ENCODE results near the gene DBT. TPM values are rescaled to one million over a fixed set of nuclear protein-coding genes. Genes with fewer than 3 reads are reported as not detected.
"Not testable (repeated sequence)": the region's sequence is repeated elsewhere in the genome, so short reads cannot be mapped to it uniquely, and the experiment has no call there.

The DBT gene
- total RNA-seq, 2 donors from 2014 or later: 5.2 to 6.3 TPM

- no peaks in the 10 kb centered on the region for H3K27me3 ChIP-seq
- ATAC-seq (no peak), DNase-seq (no peak)
- H3K4me3 ChIP-seq: no peak overlapping the region
- no peak overlapping the region for H3K27ac ChIP-seq
- no peaks in the 10 kb centered on the region for H3K4me1 ChIP-seq
- intact Hi-C loops (cut with DNase I): no loop called here
- WGBS, 2 donors: 96 to 98% methylated on average over 2 of the region's 2 CpGs
- TF ChIP-seq CTCF (IDR thresholded peaks at IDR 0.05): no peak
- no peak for TF ChIP-seq POLR2A (IDR thresholded peaks at IDR 0.05)
- H3K36me3 ChIP-seq (replicated peaks in 1 of 2; ENCODE audit: insufficient read depth in 1 of 2, low read depth in 2 of 2): peaks cover 0 to 10% of the 10 kb centered on the region in 2 donors
- peaks cover 0 to 6% (median 0%) of the 10 kb centered on the region in 3 donors for H3K9me3 ChIP-seq
These were observed 43.3 kb downstream of the DBT start for GRCh38 chr1:100206301-100206700.

DNA sequence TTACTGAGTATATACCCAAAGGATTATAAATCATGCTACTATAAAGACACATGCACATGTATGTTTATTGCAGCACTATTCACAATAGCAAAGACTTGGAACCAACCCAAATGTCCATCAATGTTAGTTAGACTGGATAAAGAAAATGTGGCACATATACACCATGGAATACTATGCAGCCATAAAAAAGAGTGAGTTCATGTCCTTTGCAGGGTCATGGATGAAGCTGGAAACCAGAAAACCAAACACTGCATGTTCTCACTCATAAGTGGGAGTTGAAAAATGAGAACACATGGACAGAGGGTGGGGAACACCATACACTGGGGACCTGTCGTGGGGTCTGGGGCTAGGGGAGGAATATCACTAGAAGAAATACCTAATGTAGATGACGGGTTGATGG, 44.0 kb downstream of the DBT start:
- H3K4me1 ChIP-seq; H3K4me3 ChIP-seq; H3K36me3 ChIP-seq (replicated peaks in 1 of 2; ENCODE audit: insufficient read depth in 1 of 2, low read depth in 2 of 2); intact Hi-C loops (cut with DNase I); H3K27ac ChIP-seq; H3K9me3 ChIP-seq; DNase-seq; ATAC-seq; H3K27me3 ChIP-seq: not testable (repeated sequence)
- WGBS, 2 donors: 95 to 98% methylated on average over 2 of the region's 2 CpGs

DNA sequence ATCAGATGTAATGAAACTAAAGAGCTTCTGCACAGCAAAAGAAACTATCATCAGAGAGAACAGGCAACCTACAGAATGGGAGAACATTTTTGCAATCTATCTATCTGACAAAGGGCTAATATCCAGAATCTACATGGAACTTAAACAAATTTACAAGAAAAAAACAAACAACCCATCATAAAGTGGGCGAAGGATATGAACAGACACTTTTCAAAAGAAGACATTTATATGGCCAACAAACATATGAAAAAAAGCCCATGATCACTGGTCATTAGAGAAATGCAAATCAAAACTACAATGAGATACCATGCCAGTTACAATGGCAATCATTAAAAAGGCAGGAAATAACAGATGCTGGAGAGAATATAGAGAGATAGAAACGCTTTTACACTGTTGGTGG, 44.5 kb downstream of the DBT start:
- ATAC-seq; H3K27me3 ChIP-seq; DNase-seq; H3K4me1 ChIP-seq; H3K9me3 ChIP-seq; H3K27ac ChIP-seq; intact Hi-C loops (cut with DNase I); H3K4me3 ChIP-seq: not testable (repeated sequence)
- 97 to 100% methylated on average over 2 of the region's 2 CpGs for WGBS, 2 donors
- peaks cover 2 to 12% of the 10 kb centered on the region in 2 donors for H3K36me3 ChIP-seq (replicated peaks in 1 of 2; ENCODE audit: insufficient read depth in 1 of 2, low read depth in 2 of 2)

DNA sequence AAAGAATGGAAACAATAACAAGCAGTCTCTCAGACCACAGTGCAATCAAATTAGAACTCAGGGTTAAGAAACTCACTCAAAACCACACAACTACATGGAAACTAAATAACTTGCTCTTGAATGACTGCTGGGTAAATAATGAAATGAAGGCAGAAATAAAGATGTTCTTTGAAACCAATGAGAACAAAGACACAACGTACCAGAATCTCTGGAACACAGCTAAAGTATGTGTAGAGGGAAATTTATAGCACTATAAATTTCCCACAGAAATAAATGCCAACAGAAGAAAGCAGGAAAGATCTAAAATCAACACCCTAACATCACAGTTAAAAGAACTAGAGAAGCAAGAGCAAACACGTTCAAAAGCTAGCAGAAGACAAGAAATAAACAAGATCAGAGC, 46.9 kb downstream of the DBT start:
- H3K4me3 ChIP-seq; H3K9me3 ChIP-seq; H3K4me1 ChIP-seq; intact Hi-C loops (cut with DNase I); DNase-seq; ATAC-seq; H3K27me3 ChIP-seq; H3K27ac ChIP-seq: not testable (repeated sequence)
- H3K36me3 ChIP-seq (replicated peaks in 1 of 2; ENCODE audit: insufficient read depth in 1 of 2, low read depth in 2 of 2): peaks cover 5 to 15% of the 10 kb centered on the region in 2 donors
- WGBS, 2 donors: 74 to 86% methylated on average over 2 of the region's 2 CpGs

- DNase-seq; H3K4me3 ChIP-seq; H3K27ac ChIP-seq; H3K9me3 ChIP-seq; H3K4me1 ChIP-seq; H3K36me3 ChIP-seq (replicated peaks in 1 of 2; ENCODE audit: insufficient read depth in 1 of 2, low read depth in 2 of 2); H3K27me3 ChIP-seq; intact Hi-C loops (cut with DNase I); ATAC-seq: not testable (repeated sequence)
- WGBS, 2 donors: 72 to 80% methylated on average over 3 to 6 of the region's 6 CpGs
These were observed 49.6 kb downstream of the DBT start for GRCh38 chr1:100200060-100200459.

GRCh38 chr1:100198596-100198995, 51.0 kb downstream of the DBT start:
- H3K9me3 ChIP-seq: no peaks in the 10 kb centered on the region
- no peak overlapping the region for H3K27ac ChIP-seq
- intact Hi-C loops (cut with DNase I): no loop called here
- no peak for TF ChIP-seq CTCF (IDR thresholded peaks at IDR 0.05)
- no peak for TF ChIP-seq POLR2A (IDR thresholded peaks at IDR 0.05)
- no peaks in the 10 kb centered on the region for H3K4me1 ChIP-seq
- no peak for DNase-seq
- 87 to 100% methylated on average over 1 of the region's 1 CpG for WGBS, 2 donors
- no peak for ATAC-seq
- H3K4me3 ChIP-seq: no peak overlapping the region
- peaks cover 5 to 7% of the 10 kb centered on the region in 2 donors for H3K36me3 ChIP-seq (replicated peaks in 1 of 2; ENCODE audit: insufficient read depth in 1 of 2, low read depth in 2 of 2)
- H3K27me3 ChIP-seq: no peaks in the 10 kb centered on the region

GRCh38 chr1:100188617-100189016, 61.0 kb downstream of the DBT start:
- H3K27me3 ChIP-seq: no peaks in the 10 kb centered on the region
- peak in 1 of 4 donors; percentile 19 for DNase-seq
- peak; percentile 40 for ATAC-seq
- H3K9me3 ChIP-seq: no peaks in the 10 kb centered on the region
- H3K4me3 ChIP-seq: no peak overlapping the region
- 46 to 64% methylated on average over 3 of the region's 3 CpGs for WGBS, 2 donors
- H3K36me3 ChIP-seq (replicated peaks in 1 of 2; ENCODE audit: insufficient read depth in 1 of 2, low read depth in 2 of 2): peaks cover 0 to 2% of the 10 kb centered on the region in 2 donors
- intact Hi-C loops (cut with DNase I): no loop called here
- peak overlapping the region in 1 of 4 donors; percentile 24 for H3K27ac ChIP-seq
- H3K4me1 ChIP-seq: peaks cover 12% of the 10 kb centered on the region
- no peak for TF ChIP-seq CTCF (IDR thresholded peaks at IDR 0.05)
- no peak for TF ChIP-seq POLR2A (IDR thresholded peaks at IDR 0.05)

Data from body of pancreas (tissue), 4 donors.